ENCODE data around the gene MAN1C1. TPM values are rescaled to one million over a fixed set of nuclear protein-coding genes. Genes with fewer than 3 reads are reported as not detected.
"Not testable (repeated sequence)": the region's sequence is repeated elsewhere in the genome, so short reads cannot be mapped to it uniquely, and the experiment has no call there.

Gene MAN1C1
- total RNA-seq, 4 donors from 2014 or later = 28.1 to 60.4 (median 32.7) TPM

- Histone ChIP-seq H3K4me1 (peaks cover 0 to 6% of the 10 kb centered on the region in 2 donors), H3K36me3 (no peaks in the 10 kb centered on the region), H3K9me3 (no peaks in the 10 kb centered on the region), H3K27ac (no peak overlapping the region), H3K4me3 (replicated peaks in 1 of 3) (no peak overlapping the region), H3K27me3 (no peaks in the 10 kb centered on the region)
- WGBS, 2 donors = 94 to 97% methylated on average over 14 of the region's 14 CpGs
- TF ChIP-seq CTCF (IDR thresholded peaks at IDR 0.05) (no peak), POLR2A (IDR thresholded peaks at IDR 0.05) (no peak)
- intact Hi-C loops (cut with DNase I) = no loop called here
- DNase-seq = no peak
Observed at GRCh38 chr1:25583519-25584370, 32.8 kb upstream of the MAN1C1 start.

- intact Hi-C loops (cut with DNase I) = no loop called here
- H3K9me3 ChIP-seq = no peaks in the 10 kb centered on the region
- TF ChIP-seq POLR2A (IDR thresholded peaks at IDR 0.05) = no peak
- no peak for TF ChIP-seq CTCF (IDR thresholded peaks at IDR 0.05)
- WGBS, 2 donors = 89 to 97% methylated on average over 3 to 16 of the region's 16 CpGs
- H3K27ac ChIP-seq = no peak overlapping the region
- H3K4me3 ChIP-seq (replicated peaks in 1 of 3) = no peak overlapping the region
- H3K36me3 ChIP-seq = no peaks in the 10 kb centered on the region
- H3K4me1 ChIP-seq = peaks cover 0 to 6% of the 10 kb centered on the region in 2 donors
- no peak for DNase-seq
- H3K27me3 ChIP-seq = no peaks in the 10 kb centered on the region
Observed at GRCh38 chr1:25586181-25586588, 30.4 kb upstream of the MAN1C1 start.

- Histone ChIP-seq H3K36me3 (no peaks in the 10 kb centered on the region), H3K27me3 (no peaks in the 10 kb centered on the region), H3K4me3 (replicated peaks in 1 of 3) (no peak overlapping the region), H3K27ac (no peak overlapping the region), H3K4me1 (peaks cover 0 to 6% of the 10 kb centered on the region in 2 donors), H3K9me3 (no peaks in the 10 kb centered on the region)
- 94 to 95% methylated on average over 8 of the region's 8 CpGs for WGBS, 2 donors
- no peak for TF ChIP-seq POLR2A (IDR thresholded peaks at IDR 0.05)
- no peak for TF ChIP-seq CTCF (IDR thresholded peaks at IDR 0.05)
- DNase-seq = no peak
- intact Hi-C loops (cut with DNase I) = no loop called here
Observed at GRCh38 chr1:25587290-25587689, 29.3 kb upstream of the MAN1C1 start.

- intact Hi-C loops (cut with DNase I); H3K36me3 ChIP-seq; H3K9me3 ChIP-seq; DNase-seq; H3K27ac ChIP-seq; H3K27me3 ChIP-seq; H3K4me1 ChIP-seq; H3K4me3 ChIP-seq (replicated peaks in 1 of 3): not testable (repeated sequence)
- 69 to 80% methylated on average over 7 of the region's 7 CpGs for WGBS, 2 donors
Observed at GRCh38 chr1:25588224-25588623, 28.4 kb upstream of the MAN1C1 start.

- H3K36me3 ChIP-seq; H3K4me1 ChIP-seq; H3K9me3 ChIP-seq; DNase-seq; H3K4me3 ChIP-seq (replicated peaks in 1 of 3); intact Hi-C loops (cut with DNase I); H3K27me3 ChIP-seq; H3K27ac ChIP-seq: not testable (repeated sequence)
- 94 to 95% methylated on average over 13 of the region's 13 CpGs for WGBS, 2 donors
Observed at GRCh38 chr1:25588786-25589185, 27.8 kb upstream of the MAN1C1 start.

GRCh38 chr1:25590096-25590824 lies 26.3 kb upstream of the MAN1C1 start:
- DNase-seq = no peak
- H3K27me3 ChIP-seq = no peaks in the 10 kb centered on the region
- H3K4me1 ChIP-seq = peaks cover 0 to 6% of the 10 kb centered on the region in 2 donors
- TF ChIP-seq POLR2A (IDR thresholded peaks at IDR 0.05) = no peak
- TF ChIP-seq CTCF (IDR thresholded peaks at IDR 0.05) = peak in 1 of 6 experiments; percentile 9
- 76 to 81% methylated on average over 8 of the region's 8 CpGs for WGBS, 2 donors
- H3K4me3 ChIP-seq (replicated peaks in 1 of 3) = no peak overlapping the region
- peak overlapping the region in 1 of 3 donors; percentile 51 for H3K27ac ChIP-seq
- H3K36me3 ChIP-seq = no peaks in the 10 kb centered on the region
- intact Hi-C loops (cut with DNase I) = no loop called here
- H3K9me3 ChIP-seq = no peaks in the 10 kb centered on the region
